ENCODE results near the gene KAZN.

Gene KAZN

DNA sequence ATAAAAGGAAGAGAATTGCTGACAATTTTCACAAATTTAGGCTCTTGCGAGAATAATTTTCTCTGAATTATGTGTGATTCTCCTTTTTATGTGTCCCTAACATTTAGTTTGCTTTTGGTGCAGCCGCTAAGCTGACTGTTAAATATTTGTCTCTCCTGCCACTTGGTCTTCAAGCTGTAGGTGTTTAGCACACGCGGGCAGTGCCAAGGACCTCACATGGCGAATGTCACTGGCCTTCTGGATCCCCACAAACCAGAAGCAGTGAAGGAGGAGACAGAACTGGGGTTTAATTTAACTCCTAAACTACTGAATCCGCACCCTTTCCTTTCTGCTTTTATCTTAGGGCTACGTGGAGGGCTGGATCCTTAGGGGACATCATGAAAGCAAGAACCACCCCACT is 120.0 kb downstream of the KAZN start:
- Mint-ChIP-seq H3K36me3 (peaks cover 2% of the 10 kb centered on the region), H3K4me3 (no peak overlapping the region), H3K4me1 (no peaks in the 10 kb centered on the region), H3K27me3 (peaks cover 3% of the 10 kb centered on the region), H3K9me3 (peaks cover 5% of the 10 kb centered on the region), H3K27ac (no peak overlapping the region)
- no peak for ATAC-seq (ENCODE audit: low read depth)
- no peak for DNase-seq (ENCODE audit: low spot score in 2 of 2)

DNA sequence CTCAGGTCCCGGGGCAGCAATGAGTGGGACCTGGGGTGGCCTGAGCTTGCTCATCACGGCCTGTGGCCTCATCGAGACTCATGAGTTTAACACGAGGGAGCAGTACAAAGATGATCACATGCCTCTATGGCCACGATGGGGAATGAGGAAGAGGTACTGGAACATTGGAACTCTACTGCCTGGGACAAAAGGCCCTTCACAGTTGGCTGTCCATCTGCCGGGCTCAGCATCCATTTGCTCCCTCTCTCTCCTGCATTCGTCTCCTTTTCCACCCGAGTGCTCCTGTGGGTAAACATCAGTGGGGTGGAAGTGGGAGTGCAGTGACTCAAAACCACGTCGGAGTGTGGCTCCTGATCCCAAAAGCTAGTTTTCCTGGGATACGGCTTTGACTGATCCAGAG is 124.9 kb downstream of the KAZN start:
- peaks cover 5% of the 10 kb centered on the region for H3K27me3 Mint-ChIP-seq
- H3K27ac Mint-ChIP-seq = no peak overlapping the region
- no peaks in the 10 kb centered on the region for H3K4me1 Mint-ChIP-seq
- no peak for DNase-seq (ENCODE audit: low spot score in 2 of 2)
- no peak overlapping the region for H3K4me3 Mint-ChIP-seq
- peaks cover 2% of the 10 kb centered on the region for H3K36me3 Mint-ChIP-seq
- H3K9me3 Mint-ChIP-seq = peaks cover 5% of the 10 kb centered on the region
- no peak for ATAC-seq (ENCODE audit: low read depth)

DNA sequence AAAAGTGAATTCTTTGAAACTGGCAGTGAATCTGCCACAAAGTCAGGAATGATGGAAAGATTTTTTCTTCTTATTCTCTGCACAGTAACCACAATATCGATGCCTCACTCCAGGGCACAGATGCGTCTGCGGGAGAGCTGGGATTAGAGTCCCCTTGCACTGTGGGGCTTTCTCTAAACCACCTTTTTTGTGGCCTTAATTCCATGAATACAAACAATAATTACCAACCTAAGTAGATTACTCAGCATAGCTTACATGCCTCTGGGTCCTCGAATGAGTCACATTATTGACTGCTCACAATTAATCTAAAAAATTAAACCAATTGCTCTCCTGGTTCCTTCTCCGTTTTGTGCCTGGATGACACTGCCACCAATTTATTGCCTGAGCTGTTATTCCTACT is 125.8 kb downstream of the KAZN start:
- H3K36me3 Mint-ChIP-seq = peaks cover under 1% of the 10 kb centered on the region
- no peak for ATAC-seq (ENCODE audit: low read depth)
- H3K27me3 Mint-ChIP-seq = peaks cover 6% of the 10 kb centered on the region
- H3K4me1 Mint-ChIP-seq = no peaks in the 10 kb centered on the region
- no peak overlapping the region for H3K4me3 Mint-ChIP-seq
- peaks cover 3% of the 10 kb centered on the region for H3K9me3 Mint-ChIP-seq
- no peak overlapping the region for H3K27ac Mint-ChIP-seq
- DNase-seq (ENCODE audit: low spot score in 2 of 2) = no peak

DNA sequence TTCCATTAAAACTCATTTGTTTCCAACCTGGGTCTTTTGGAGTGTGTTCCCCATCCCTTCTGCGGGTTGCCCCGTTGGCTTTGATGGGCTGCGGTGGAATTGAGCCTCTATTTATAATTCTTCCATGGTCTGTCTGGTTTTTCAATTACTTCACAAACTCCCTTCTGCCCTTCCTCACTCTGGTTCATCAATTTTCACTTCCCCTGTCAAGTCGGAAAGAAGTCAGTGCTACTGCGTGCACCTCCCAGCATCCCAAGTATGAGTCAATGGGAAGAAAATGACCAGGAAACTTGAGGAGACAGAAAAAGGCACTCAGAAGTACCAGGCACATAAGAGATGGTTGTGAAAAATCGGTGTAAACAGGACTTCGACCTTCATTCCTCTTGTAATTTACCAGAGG is 126.2 kb downstream of the KAZN start:
- no peak overlapping the region for H3K4me3 Mint-ChIP-seq
- H3K9me3 Mint-ChIP-seq = peaks cover 2% of the 10 kb centered on the region
- DNase-seq (ENCODE audit: low spot score in 2 of 2) (no peak), ATAC-seq (ENCODE audit: low read depth) (no peak)
- H3K27ac Mint-ChIP-seq = no peak overlapping the region
- H3K4me1 Mint-ChIP-seq = no peaks in the 10 kb centered on the region
- no peaks in the 10 kb centered on the region for H3K36me3 Mint-ChIP-seq
- peaks cover 5% of the 10 kb centered on the region for H3K27me3 Mint-ChIP-seq

DNA sequence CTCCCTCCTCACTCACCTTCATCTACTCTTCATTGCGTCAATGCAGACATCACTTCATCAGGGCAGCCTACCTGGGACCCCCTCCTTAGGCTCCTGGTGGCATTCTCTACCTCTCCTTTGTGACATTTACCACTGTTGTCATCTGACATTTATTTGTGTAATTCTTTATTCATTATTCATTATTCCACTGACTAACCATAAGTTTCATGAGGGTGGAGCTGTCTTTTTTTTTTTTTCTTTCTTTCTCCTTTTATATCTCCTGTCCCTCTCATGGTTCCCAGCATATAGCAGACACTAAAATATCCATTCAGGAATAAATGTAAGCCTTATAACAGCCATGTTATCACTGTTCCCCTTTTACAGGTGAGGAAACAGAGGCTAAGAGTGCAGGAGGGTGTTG is 126.8 kb downstream of the KAZN start:
- no peak for DNase-seq (ENCODE audit: low spot score in 2 of 2)
- Mint-ChIP-seq H3K9me3 (peaks cover 2% of the 10 kb centered on the region), H3K27me3 (peaks cover 5% of the 10 kb centered on the region), H3K27ac (no peak overlapping the region), H3K4me1 (no peaks in the 10 kb centered on the region), H3K4me3 (no peak overlapping the region), H3K36me3 (no peaks in the 10 kb centered on the region)
- ATAC-seq (ENCODE audit: low read depth) = no peak

DNA sequence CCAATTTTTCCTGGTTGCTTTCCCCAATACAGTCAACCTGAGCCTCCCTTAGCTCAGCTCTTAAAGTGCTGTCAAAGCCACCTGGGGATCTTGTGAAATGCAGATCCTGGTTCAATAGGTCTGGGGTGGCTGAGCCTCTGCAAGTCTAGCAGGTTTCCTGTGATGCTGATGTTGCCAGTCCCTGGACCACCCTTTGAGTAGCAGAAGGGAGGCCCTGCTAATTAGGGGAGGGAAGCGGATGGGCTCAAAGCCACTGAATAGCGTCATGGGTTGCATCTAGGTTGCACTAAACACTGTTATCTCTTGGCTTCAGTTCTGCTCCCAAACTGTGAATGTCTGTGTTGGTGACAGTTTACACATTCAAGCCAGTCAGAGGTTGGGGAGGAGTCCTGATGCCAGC is 127.2 kb downstream of the KAZN start:
- ATAC-seq (ENCODE audit: low read depth) (no peak), DNase-seq (ENCODE audit: low spot score in 2 of 2) (no peak)
- H3K4me3 Mint-ChIP-seq = no peak overlapping the region
- H3K4me1 Mint-ChIP-seq = no peaks in the 10 kb centered on the region
- H3K9me3 Mint-ChIP-seq = no peaks in the 10 kb centered on the region
- H3K27ac Mint-ChIP-seq = no peak overlapping the region
- peaks cover 3% of the 10 kb centered on the region for H3K27me3 Mint-ChIP-seq
- no peaks in the 10 kb centered on the region for H3K36me3 Mint-ChIP-seq

DNA sequence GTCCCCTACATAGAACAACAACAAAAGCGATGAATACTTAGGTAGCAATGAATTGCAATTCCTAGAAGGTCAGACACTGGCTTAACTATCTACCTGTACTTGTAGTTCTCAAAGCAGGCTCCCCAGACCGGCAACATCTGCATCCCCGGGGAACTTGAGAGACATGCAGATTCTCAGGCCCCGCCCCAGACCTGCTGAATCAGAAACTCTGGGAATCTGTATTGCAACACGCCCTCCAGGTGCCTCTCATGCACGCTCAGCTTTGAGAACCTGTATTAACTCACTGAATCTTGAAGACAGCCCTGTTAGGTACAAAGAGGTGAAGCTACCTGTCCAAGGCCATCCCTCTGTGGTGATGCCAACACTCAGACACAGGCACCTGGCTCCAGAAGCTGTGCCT is 128.1 kb downstream of the KAZN start:
- ATAC-seq (ENCODE audit: low read depth) = no peak
- Mint-ChIP-seq H3K4me3 (no peak overlapping the region), H3K27me3 (peaks cover 4% of the 10 kb centered on the region), H3K9me3 (no peaks in the 10 kb centered on the region), H3K27ac (no peak overlapping the region), H3K4me1 (no peaks in the 10 kb centered on the region), H3K36me3 (no peaks in the 10 kb centered on the region)
- no peak for DNase-seq (ENCODE audit: low spot score in 2 of 2)

DNA sequence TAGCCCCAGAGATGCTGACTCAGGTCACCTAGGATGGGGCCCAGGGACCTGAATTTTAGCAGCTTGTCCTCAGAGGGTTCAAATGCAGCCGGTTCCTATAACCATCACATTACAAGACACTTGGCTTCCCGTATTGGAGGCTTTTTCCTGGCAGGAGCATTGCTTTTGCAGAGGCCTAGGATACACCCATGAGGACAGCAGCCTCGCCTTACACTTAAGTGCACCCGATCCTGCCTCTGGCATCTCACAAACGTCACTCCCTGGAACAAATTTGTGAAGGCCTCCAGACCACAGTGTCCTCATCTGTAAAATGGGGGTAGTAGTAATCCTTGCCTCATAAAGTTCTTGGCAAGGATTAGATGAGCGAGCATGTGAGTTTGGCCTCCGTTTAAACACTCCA is 130.0 kb downstream of the KAZN start:
- no peaks in the 10 kb centered on the region for H3K36me3 Mint-ChIP-seq
- ATAC-seq (ENCODE audit: low read depth) = no peak

DNA sequence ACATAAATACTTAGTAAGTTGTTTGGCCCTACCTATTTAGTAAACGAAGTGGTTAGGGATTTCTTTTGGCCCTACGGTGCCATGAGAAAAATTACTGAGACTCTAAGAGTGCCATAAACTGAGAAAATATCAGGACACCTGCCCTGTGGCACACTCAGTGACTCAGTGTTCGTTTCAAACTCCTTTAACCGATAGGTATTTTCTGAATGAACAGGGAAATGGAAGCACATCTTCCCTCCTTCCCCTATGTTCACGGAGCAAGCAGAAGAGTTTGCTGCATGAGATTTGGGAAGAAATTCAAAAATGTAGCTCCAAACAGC is 134.2 kb downstream of the KAZN start:
- no peak overlapping the region for H3K4me3 Mint-ChIP-seq
- no peaks in the 10 kb centered on the region for H3K4me1 Mint-ChIP-seq
- DNase-seq (ENCODE audit: low spot score in 2 of 2) = no peak
- ATAC-seq (ENCODE audit: low read depth) = no peak
- no peaks in the 10 kb centered on the region for H3K9me3 Mint-ChIP-seq
- no peaks in the 10 kb centered on the region for H3K36me3 Mint-ChIP-seq
- no peak overlapping the region for H3K27ac Mint-ChIP-seq
- H3K27me3 Mint-ChIP-seq = peaks cover 11% of the 10 kb centered on the region

More for the DNA sequence above, 130.0 kb downstream of the KAZN start:
- no peak for DNase-seq (ENCODE audit: low spot score in 2 of 2)
- Mint-ChIP-seq H3K9me3 (no peaks in the 10 kb centered on the region), H3K27ac (no peak overlapping the region), H3K4me3 (no peak overlapping the region), H3K27me3 (peaks cover 5% of the 10 kb centered on the region), H3K4me1 (no peaks in the 10 kb centered on the region)

DNA sequence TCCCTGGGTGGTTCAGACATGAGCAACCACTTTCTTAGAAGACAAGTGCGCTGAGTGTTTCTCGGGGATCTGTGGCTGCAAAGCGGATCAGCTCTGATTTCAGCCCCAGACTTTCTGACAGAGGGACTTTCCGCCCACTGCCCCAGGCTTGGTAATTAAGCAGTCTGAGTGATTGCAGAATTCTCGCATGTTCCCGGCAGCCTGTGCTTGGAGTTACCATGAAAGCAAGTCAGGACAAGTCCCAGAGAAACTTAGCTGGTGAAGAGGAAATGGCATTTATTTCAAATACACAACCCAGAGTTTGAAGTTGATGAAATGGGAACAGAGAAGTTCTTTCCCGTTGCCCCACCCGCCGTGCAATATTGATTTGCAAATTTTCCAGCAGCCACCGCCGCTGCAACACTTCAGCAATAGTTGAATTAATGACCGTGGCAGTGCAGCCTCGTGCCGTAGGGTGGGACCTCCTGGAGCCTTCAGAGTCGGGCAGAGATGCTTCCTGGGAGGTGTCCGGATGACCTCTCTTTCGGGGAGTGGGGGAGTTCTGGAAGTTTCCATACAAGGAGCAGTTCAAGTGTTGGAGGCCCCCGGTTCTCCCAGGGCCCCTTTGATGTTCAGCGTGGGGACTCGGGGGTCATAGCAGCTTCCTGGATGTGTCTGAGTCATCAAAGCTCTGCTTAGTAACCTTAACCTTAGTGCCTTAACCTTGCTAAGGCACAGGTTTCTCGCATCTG is 134.7 kb downstream of the KAZN start:
- Mint-ChIP-seq H3K4me3 (no peak overlapping the region), H3K27ac (no peak overlapping the region), H3K36me3 (no peaks in the 10 kb centered on the region), H3K4me1 (no peaks in the 10 kb centered on the region), H3K9me3 (no peaks in the 10 kb centered on the region), H3K27me3 (peaks cover 11% of the 10 kb centered on the region)
- ATAC-seq (ENCODE audit: low read depth) (no peak), DNase-seq (ENCODE audit: low spot score in 2 of 2) (no peak)

DNA sequence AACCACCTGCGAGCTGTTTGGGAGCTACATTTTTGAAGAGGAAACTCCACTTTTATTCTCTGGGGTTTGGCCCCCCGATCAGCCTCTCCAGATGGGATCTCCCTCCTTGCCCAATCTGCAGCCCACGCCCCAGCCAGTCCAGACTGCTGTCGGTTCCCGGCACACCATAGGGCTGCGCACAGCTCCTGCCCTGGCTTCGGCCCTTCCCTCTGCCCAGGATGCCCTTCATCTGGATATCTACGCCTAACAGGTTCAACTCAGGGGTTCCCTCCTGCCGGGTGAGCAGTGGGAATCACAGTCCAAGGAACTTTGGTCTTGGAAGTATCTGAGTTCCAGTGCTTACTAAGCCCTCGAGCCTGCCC is 135.3 kb downstream of the KAZN start:
- Mint-ChIP-seq H3K27me3 (peaks cover 10% of the 10 kb centered on the region), H3K36me3 (no peaks in the 10 kb centered on the region), H3K4me1 (no peaks in the 10 kb centered on the region), H3K4me3 (no peak overlapping the region), H3K27ac (no peak overlapping the region), H3K9me3 (no peaks in the 10 kb centered on the region)
- ATAC-seq (ENCODE audit: low read depth) (no peak), DNase-seq (ENCODE audit: low spot score in 2 of 2) (no peak)

DNA sequence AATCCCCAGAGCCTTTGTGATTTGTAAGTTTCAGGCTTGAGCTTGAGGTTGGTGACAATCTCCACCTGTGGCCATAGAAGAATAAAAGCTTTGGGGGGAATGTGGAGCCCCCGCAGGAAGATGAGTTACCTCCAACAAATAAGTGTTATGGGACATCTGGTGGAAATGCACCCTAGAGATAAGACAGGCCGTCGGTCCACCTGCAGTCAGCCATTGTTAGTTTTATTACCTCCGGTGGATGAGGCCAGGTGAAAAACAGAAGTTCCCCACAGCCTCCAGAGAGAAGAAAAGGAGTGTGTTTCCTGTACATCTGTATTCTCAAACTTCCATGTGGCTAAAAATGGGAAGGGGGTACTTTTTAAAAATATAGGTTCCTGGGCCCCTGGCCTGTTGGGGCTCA is 137.4 kb downstream of the KAZN start:
- Mint-ChIP-seq H3K9me3 (no peaks in the 10 kb centered on the region), H3K4me3 (no peak overlapping the region), H3K27ac (no peak overlapping the region), H3K27me3 (peaks cover 19% of the 10 kb centered on the region), H3K4me1 (no peaks in the 10 kb centered on the region), H3K36me3 (peaks cover 2% of the 10 kb centered on the region)
- ATAC-seq (ENCODE audit: low read depth) (no peak), DNase-seq (ENCODE audit: low spot score in 2 of 2) (no peak)

DNA sequence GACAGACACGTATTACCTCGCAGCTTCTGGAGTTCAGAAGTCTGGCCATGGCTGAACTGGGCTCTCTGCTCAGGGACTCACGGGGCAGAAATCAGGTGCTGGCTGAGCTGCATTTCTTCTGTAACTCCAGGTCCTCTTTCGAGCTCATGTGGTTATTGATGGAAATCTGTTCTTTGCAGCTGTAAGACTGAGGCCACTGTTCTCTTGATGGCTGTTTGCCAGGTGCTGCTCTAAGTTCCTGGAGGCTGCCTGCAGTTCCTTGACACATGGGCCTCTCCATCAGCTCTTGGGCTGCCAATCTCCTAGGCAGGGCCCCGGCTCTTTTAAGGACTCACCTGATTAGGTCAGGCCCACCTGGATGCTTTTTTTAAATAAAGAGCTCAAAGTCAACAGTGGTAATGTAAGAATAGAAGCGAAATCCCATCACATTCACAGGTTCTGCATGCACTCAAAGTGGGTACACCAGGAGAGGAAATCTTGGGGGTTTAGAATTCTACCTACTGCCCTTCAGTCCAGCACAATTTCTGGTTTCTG is 139.1 kb downstream of the KAZN start:
- H3K4me1 Mint-ChIP-seq = no peaks in the 10 kb centered on the region
- H3K27me3 Mint-ChIP-seq = peaks cover 24% of the 10 kb centered on the region
- H3K27ac Mint-ChIP-seq = no peak overlapping the region
- ATAC-seq (ENCODE audit: low read depth) = no peak
- peaks cover 2% of the 10 kb centered on the region for H3K36me3 Mint-ChIP-seq
- no peak overlapping the region for H3K4me3 Mint-ChIP-seq
- no peak for DNase-seq (ENCODE audit: low spot score in 2 of 2)
- no peaks in the 10 kb centered on the region for H3K9me3 Mint-ChIP-seq

DNA sequence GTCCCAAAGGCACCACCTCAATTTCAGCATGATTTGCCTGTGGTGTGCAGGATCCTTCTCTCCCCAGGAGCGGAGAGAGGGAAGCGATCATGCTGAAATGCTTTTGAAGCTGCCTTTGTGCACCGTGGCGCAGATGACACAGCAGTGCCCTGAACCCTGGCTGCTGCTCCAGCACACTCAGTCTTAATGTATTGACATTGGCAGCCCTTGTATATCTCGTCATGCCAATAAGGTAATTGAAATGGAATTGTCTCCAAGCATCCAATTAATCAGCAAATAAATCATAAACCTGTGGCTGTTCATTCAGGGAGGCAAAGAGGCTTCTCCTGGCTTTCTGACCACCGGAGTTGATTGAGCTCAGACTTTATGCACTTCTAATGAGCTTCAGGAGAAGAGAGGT is 139.8 kb downstream of the KAZN start:
- no peak overlapping the region for H3K27ac Mint-ChIP-seq
- ATAC-seq (ENCODE audit: low read depth) (no peak), DNase-seq (ENCODE audit: low spot score in 2 of 2) (no peak)
- H3K4me1 Mint-ChIP-seq = no peaks in the 10 kb centered on the region
- H3K9me3 Mint-ChIP-seq = no peaks in the 10 kb centered on the region
- H3K36me3 Mint-ChIP-seq = peaks cover 2% of the 10 kb centered on the region
- no peak overlapping the region for H3K4me3 Mint-ChIP-seq
- peaks cover 27% of the 10 kb centered on the region for H3K27me3 Mint-ChIP-seq

DNA sequence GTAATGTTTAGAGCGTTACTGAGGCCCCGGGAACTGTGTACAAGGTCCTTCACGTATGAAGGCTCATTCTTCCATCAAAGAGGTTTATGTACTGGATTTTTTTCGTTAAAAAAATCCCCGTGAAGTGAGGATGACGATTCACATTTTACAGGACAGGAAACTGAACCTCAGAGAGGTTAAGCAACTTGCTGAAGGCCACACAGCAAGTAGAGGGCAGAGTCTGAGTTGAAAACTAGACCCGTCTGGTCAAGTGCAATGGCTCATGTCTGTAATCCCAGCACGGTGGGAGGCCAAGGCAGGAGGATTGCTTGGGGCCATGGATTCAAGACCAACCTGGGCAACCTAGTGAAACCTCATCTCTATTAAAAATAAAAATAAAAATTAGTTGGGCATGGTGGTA is 140.2 kb downstream of the KAZN start:
- Mint-ChIP-seq H3K27ac (no peak overlapping the region), H3K4me1 (no peaks in the 10 kb centered on the region), H3K27me3 (peaks cover 27% of the 10 kb centered on the region), H3K36me3 (peaks cover 2% of the 10 kb centered on the region), H3K4me3 (no peak overlapping the region), H3K9me3 (no peaks in the 10 kb centered on the region)
- DNase-seq (ENCODE audit: low spot score in 2 of 2) (no peak), ATAC-seq (ENCODE audit: low read depth) (no peak)

All from memory B cell (primary cell).